Measurements from ENCODE around the gene CLPTM1L.

GRCh38 chr5:1345876-1346626, 1.2 kb upstream of the CLPTM1L start:
- TF ChIP-seq POLR2A (IDR thresholded peaks at IDR 0.05; ENCODE audit: low read length) (no peak), GATA1 (IDR thresholded peaks at IDR 0.05; ENCODE audit: low read depth, low read length) (no peak)
